GM19035 (cell line): ENCODE measurements around the gene PPP1R3C.

Experiments used
- ATAC-seq: cut with Tn5 transposase; IDR thresholded peaks from one replicate; pipeline ENCODE4 v1.9.1; 2021; ENCODE audit not compliant: unreplicated experiment

PPP1R3C gene

GRCh38 chr10:91629715-91630549 lies 2.9 kb downstream of the PPP1R3C start:
- no peak for ATAC-seq

DNA sequence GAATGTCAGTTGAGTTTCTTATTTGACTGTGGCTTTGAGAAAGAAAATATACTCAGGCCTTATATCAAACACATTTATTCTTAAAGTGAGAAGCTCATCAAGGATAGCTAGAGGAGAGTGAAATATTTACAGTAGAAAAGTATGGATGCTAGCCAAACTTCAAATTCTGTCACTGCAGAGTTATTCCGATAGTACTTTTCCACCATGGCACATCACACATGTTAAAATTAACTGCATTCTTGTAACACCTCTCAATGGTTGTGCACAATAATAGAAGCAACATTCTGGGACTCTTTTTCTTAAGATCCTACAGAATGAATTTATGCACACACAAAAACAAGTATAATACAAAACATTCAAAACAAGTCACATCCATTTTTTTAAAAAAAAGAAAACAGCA lies 4.5 kb downstream of the PPP1R3C start:
- no peak for ATAC-seq

- no peak for ATAC-seq
Measured at GRCh38 chr10:91627344-91628102, 5.3 kb downstream of the PPP1R3C start.

GRCh38 chr10:91626936-91627335 lies 5.9 kb downstream of the PPP1R3C start:
- no peak for ATAC-seq

- no peak for ATAC-seq
Measured at GRCh38 chr10:91624633-91625032, 8.2 kb downstream of the PPP1R3C start.

DNA sequence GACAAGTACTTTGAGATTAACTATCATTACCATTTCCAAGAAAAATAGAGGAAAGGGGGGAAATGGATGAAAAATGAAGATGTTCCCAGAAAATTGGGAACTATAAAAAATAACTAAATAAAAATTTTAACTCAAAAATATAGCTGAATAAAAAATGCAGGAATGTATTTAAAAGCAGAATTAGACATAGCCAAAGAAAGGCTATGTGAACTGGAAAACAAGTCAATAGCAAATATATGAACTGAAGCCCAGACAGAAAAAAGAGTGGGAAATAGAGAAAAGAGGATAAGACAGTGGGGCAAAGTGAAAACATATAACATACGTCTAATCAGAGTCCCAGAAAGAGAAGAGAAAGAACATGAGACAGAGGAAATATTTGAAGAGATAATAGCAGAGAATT lies 10.3 kb downstream of the PPP1R3C start:
- ATAC-seq, result no peak

DNA sequence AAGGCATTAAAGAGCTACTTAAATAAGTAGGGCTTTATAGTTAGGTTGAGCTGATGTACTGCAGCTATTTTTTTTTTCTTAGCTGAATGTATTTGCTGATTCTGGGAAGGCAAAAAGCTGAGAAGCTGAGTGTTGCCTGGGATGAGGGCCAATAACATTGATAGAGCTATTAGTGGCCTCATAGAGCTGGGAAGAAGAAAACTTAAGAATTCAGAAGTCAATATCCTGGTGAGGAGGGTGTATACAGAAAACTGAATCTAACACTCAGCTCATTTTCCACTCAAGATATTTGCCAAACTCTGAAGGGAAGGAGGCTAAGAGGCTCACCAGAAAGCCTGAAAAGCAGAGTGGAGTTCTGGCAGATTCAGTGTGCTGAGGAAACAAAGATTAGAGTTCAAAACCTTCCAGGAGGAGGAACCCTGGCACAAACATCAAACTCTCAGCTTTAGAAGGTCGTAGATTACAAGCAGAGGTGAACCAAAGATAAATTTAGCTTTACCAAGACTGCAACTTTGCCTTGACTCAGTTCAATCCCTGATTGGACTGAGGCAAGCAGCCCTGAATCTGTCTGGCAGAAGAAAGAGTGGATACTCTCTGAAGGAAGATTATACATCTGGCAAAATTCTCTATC lies 11.3 kb downstream of the PPP1R3C start:
- ATAC-seq, result no peak

GRCh38 chr10:91617072-91617609 lies 15.7 kb downstream of the PPP1R3C start:
- no peak for ATAC-seq

DNA sequence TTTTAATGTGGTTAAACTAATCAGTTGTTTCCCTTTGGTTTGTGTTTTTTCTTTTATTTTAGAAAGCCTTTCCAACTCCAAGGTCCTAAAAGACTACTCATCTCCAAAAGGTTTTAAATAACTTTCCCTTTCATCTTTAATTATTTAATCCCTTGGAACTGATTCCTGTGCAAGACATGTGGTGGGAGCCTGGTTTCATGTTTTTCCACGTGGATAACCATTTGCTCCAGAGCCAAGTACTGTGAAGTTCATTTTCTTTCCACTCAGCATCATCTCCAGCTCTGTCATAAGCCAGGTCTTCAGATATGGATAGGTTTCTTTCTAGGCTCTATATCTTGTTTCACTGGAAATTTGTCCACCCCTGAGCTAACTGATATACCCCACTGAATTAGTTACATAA lies 16.7 kb downstream of the PPP1R3C start:
- ATAC-seq, result no peak

- ATAC-seq, result no peak
Measured at GRCh38 chr10:91614225-91614624, 18.6 kb downstream of the PPP1R3C start.

GRCh38 chr10:91613411-91614187 lies 19.3 kb downstream of the PPP1R3C start:
- no peak for ATAC-seq

GRCh38 chr10:91610919-91611318 lies 22.0 kb downstream of the PPP1R3C start:
- ATAC-seq, result no peak

- ATAC-seq, result no peak
Measured at GRCh38 chr10:91610444-91610843, 22.4 kb downstream of the PPP1R3C start.

- no peak for ATAC-seq
Measured at GRCh38 chr10:91607646-91608403, 25.0 kb downstream of the PPP1R3C start.

DNA sequence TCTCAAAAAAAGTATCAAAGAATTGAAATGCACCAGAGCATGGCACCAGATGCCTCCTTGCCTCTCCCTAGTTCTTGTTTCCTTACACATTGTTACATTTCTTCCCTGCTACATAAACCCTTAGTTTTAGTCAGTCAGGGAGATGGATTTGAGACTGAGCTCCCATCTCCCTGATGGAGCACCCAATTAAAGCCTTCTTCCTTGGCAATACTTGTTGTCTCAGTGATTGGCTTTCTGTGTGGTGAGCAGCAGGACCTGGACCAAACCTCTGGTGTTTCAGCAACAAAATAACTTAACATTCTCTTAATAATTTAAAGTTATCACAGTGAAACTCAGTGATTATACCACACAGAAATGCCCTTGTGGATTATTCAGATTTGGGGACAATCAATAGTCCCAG lies 26.9 kb downstream of the PPP1R3C start:
- no peak for ATAC-seq

- ATAC-seq, result no peak
Measured at GRCh38 chr10:91604553-91605534, 28.0 kb downstream of the PPP1R3C start.

DNA sequence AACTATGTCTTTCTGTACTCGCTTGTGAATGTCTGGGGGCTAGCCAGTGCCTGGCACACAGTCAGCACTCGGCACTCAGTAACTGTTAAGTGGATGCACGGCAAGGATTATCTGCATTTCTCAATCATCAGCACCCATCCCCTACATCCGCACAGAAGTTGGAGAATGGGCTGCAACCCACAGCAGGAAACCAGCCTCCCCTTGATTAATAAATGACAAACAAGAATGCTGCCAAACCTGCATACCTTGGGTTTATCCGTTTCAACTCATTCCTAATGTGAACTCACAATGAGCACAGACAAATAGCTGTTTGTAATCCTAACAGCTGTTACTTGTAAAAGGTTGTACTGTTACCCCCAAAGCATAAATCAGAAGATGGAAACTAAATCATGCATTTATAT lies 28.9 kb downstream of the PPP1R3C start:
- no peak for ATAC-seq

DNA sequence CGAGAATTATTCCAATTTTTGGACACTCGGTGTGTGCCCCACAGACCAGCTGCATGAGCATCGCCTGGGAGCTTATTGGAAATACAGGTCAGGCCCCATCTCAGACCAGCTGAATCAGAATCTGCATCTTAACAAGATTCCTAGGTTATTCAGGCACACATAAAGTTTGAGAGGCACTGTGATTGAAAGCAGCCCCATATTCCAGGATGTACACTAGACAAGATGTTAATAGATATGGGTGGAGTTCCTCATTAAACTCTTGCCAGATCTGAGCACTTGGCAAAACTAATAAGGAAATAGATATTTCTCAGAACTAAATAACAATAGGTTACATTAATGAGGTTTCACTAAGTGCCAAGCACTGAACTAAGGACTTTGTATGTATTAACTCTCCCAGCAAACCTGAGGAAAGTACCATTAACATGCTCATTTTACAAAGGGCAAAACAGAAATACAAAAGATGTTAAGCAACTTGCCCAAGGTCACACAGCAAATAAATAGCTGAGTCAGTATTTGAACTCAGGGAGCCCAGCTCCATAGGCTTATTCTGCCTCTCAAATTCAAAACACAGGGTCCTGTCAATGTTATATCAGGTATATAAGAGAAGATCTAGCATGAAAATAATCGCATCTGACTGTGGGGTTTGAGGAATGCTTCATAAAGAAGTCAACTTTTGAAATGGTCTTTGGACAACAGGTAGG lies 29.9 kb downstream of the PPP1R3C start:
- ATAC-seq, result no peak
